Eye (tissue), 1 donor: ENCODE measurements around the gene CAMKMT.

Experiments
- DNase-seq: peaks from one replicate; pipeline ENCODE4 v3.0.0-alpha.2; 2015

The CAMKMT gene

GRCh38 chr2:44778671-44779476 lies 417.1 kb downstream of the CAMKMT start:
- DNase-seq = peak; percentile 82

DNA sequence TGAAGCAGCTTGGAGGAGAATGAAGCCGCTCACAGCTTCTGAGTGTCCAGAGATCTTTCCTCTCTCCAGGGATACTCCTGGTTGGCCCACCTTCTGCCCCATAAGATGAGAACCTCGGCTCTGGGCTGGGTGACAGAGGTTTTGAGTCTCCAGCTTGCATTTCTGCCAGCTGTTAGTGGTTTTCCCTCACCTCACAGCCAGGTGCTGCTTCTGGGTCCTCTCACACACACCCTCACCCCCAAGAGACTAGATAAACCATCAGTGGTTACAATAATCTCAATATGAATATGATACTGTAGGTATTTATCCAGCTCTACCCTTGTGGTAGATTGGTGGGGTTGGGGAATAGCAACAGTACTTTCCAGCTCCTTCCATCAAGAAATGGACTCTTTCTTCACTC lies 418.0 kb downstream of the CAMKMT start:
- no peak for DNase-seq

DNA sequence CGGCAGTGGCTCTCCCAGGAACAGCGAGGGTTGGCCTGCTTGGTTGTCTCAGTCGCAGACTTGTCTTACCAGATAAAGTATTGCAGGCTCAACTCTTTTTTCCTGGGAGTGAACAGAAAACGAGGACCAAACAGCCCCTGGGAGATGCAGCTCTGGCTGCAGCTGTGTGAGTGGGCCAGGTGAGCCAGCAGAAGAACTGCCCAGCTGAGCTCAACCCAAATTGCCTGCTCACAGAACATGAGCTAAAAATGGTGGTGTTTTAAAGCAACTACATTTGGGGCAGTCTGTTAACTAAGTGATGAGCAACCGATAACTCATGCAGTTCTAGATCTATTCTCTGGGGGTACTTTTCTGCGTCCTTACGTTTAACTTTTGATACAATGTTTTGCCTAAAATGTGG lies 418.7 kb downstream of the CAMKMT start:
- no peak for DNase-seq

DNA sequence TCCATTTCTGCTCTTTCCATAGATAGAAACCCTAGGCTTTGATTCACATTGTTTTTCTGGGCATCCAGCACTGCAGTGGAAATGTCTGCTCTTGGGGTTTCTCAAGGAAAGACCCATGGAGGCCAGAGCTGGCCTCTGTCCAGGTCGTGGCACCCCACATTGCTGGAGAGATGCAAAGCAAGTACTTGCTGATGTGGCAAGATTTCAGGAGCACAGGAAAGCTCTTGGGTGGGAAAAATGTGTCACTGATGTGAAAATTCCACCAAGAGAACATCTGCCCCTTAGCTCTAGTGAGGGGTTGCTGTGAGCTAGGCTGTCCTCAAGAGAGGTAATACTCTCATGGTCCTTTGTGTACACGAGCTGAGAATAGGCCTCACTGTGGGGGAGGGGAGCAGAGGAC lies 423.7 kb downstream of the CAMKMT start:
- DNase-seq = no peak

GRCh38 chr2:44786045-44786816 lies 424.5 kb downstream of the CAMKMT start:
- no peak for DNase-seq

GRCh38 chr2:44786817-44787214 lies 425.1 kb downstream of the CAMKMT start:
- DNase-seq = no peak

- DNase-seq = no peak
These were observed 425.9 kb downstream of the CAMKMT start for GRCh38 chr2:44787663-44788062.

DNA sequence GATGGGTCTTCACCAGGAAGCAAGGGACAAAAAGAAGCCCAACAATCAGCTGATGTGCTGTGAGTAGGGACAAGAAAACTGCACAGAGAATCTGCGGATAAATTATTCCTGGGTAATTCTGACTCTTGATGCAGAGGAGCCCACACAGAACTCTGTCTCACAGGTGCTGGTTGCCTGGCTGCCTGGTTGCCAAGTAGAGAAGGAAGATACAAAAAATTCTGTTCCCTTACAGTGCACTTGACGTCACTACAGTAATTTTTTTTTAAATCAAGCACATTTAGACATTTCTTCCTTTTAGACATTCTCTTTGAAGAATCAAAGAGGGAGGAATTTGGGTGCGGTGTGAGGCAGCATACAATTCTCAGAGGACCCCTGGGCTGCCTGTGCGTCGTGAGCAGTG lies 427.7 kb downstream of the CAMKMT start:
- DNase-seq = no peak

DNA sequence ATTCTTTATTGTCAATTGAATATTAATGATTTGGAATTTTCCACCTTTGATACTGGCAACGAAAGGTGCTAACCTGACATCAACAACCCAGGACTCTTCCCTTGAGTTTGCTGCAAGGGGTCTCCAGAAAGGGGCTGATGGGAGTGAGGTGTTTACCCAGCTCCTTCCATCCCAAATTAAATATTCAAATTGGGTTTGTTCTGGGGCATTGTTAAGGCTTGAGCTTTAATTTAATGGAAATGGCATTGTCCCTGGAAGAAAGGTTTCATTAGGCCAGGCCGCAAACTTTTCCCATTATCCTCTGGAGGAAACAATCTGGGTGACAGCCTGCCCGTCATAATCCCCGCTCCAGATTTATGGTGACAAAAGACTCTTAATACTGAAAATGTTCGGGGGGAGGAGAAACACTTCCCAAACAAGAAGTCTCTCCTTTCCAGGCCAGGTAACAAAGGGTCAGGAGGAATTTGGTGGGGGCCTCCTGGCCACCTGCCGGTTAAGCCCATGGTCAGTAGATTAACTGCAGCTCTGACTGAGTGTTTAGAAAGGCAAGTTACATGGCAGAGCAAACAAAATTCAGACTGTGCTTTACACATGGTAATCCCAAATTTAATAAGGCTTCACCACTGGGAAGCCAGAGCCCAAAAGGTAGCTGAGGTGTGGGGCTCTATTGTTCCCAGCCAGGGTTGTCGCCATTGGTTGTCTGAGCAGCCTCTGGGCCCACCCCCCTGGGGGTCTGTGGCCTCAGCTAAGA lies 428.4 kb downstream of the CAMKMT start:
- DNase-seq = peak; percentile 30

DNA sequence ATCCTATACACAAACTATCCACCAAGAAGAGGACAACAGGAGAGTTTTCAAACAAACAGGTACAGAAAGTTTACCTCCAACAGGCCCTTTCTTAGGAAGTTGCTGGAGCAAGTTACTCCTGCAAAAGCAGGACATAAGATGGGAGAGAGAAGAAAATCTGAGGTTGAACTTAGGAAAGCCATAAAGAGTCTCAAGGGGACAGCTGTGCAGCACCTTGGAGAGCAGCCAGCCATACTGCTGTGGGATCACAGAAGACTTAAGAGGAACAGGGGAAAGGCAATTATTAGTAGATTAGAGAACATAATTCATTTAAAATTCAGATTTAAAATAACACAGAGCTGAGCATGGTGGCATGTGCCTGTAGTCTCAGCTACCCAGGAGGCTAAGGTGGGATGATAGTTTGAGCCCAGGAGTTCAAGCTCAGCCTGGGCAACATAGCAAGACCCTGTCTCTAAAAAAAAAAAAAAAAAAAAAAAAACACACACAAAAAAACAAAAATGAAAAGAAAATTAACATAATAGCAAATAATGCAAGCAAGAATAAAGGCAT lies 431.6 kb downstream of the CAMKMT start:
- peak; percentile 71 for DNase-seq

GRCh38 chr2:44796771-44797170 lies 435.0 kb downstream of the CAMKMT start:
- DNase-seq = no peak

GRCh38 chr2:44798139-44798659 lies 436.5 kb downstream of the CAMKMT start:
- no peak for DNase-seq

GRCh38 chr2:44799105-44799504 lies 437.4 kb downstream of the CAMKMT start:
- no peak for DNase-seq

GRCh38 chr2:44799754-44800153 lies 438.0 kb downstream of the CAMKMT start:
- no peak for DNase-seq

DNA sequence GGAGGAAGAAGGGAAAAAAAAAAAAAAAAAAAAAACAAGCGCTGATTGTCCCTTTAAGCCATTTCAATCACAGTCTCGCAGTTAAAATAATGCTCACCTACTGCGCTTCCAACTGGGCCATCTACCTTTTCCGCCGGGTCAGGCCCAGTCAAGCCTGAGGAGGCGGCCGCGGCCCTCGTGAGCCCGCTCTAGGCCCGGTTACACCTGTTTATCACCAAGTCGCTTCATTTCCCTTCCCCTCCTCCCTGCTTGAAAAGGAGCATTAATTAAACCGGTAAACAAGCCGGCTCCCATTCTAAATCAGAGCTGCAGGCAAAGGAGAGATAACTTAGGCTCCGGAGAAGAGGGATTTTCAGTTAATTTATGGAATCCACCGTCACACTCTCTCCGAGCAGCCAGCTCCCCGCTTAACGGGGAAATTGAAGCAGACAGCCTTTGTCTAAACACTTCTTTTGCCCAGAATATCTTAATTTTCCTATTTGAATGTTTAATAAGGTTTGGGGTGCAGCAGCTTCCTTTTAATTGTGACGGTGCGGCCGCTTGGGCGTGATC lies 439.6 kb downstream of the CAMKMT start:
- DNase-seq = peak; percentile 76

- peak; percentile 81 for DNase-seq
These were observed 440.4 kb downstream of the CAMKMT start for GRCh38 chr2:44801841-44802776.

DNA sequence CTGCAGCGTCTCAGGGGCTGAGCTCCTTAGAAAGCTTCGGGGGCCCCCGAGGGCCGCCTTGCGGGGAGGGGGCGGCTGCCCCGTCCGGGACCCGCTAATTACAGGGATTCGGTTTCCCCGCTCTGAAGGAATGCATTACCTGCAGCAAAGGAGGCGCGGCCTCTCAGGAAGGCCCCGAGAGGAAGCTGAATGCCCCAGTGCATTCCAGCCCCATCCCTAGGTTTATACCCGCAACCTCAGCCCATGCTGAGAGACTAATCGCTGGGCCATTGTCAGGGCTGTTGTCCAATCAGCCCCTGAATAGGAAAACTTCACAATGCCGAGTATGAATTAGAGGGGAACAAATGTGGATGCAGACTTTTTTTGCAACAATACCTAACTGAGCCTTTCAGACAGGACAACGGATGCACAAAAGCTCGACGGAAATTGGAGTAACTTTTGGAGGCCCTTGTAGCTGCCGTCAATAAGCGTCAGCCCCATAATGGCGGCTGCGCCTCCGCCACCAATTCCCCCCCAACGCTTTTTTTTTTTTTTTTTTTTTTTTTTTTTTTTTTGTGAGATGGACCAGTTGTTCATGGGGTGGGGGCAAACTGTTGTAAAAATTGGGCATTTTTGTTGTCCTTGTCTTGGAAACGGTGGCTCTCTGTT lies 441.2 kb downstream of the CAMKMT start:
- DNase-seq = peak; percentile 94

GRCh38 chr2:44804406-44805265 lies 442.9 kb downstream of the CAMKMT start:
- peak; percentile 87 for DNase-seq

GRCh38 chr2:44805401-44806235 lies 443.9 kb downstream of the CAMKMT start:
- DNase-seq = peak; percentile 68
